HL-60 (cell line): Measurements from ENCODE around the gene ETV6.

ENCODE experiments used
- DNase-seq, 2 experiments: peaks; one replicate each; pipeline ENCODE4 v3.0.0-alpha.2; 2010 to 2020; ENCODE audit warnings: low read depth in 1 of 2, low spot score in 1 of 2
- H3K27ac ChIP-seq: fragments of 250-450 bp; sonication (Bioruptor Pico); replicated peaks from 2 replicates; pipeline ENCODE4 v1.5.1; 2020; ENCODE audit warnings: mild to moderate bottlenecking, moderate library complexity
- H3K27me3 ChIP-seq: fragments of 250-450 bp; sonication (Bioruptor Pico); 2 replicates; pipeline ENCODE4 v1.5.1; 2021; ENCODE audit warnings: mild to moderate bottlenecking, moderate library complexity; ENCODE audit not compliant: insufficient read depth, poor library complexity, severe bottlenecking
- H3K4me3 ChIP-seq: replicated peaks from 2 replicates; pipeline ENCODE4 v1.5.1; 2011; ENCODE audit warnings: mild to moderate bottlenecking, control low read depth, low read length; ENCODE audit not compliant: insufficient read depth
- GABPA ChIP-seq: IDR thresholded peaks from 2 replicates; pipeline ENCODE4 v1.6.1; 2012; ENCODE audit warnings: low read depth
- POLR2AphosphoS5 ChIP-seq: IDR thresholded peaks from 2 replicates; pipeline ENCODE4 v1.6.1; 2012; ENCODE audit warnings: low read depth
- SPI1 ChIP-seq: IDR thresholded peaks from 2 replicates; pipeline ENCODE4 v1.6.1; 2012; ENCODE audit warnings: low read depth, mild to moderate bottlenecking, borderline replicate concordance
- TF ChIP-seq, protein P1 (sequence below): IDR thresholded peaks from 2 replicates; pipeline ENCODE4 v1.6.1; 2012; ENCODE audit warnings: low read depth; ENCODE audit not compliant: insufficient replicate concordance
- TF ChIP-seq, protein P2 (sequence below): IDR thresholded peaks from one replicate; pipeline ENCODE4 v1.5.1; 2011; ENCODE audit warnings: low read length, control low read depth, inconsistent platforms; ENCODE audit not compliant: insufficient read depth

ETV6 gene

DNA sequence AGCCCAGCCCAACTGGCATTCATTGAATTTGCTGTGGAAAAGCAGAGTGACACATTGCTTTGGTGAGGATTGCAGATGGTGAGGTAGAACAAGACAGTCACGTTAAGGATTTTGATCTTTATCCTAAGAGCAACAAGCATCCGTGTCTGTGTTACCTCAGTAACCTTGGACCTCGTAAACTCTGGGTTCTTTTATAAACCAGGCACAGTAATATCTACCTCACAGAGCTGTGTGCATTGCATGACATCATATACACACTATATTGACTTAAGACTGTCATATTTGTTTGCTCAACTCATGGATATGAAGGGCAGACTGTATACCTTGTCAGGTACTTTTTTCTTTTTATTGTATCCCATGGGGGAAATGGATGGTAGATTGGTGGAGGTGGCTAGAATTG, 156.2 kb downstream of the ETV6 start:
- Histone ChIP-seq H3K27ac (peak overlapping the region; percentile 95), H3K27me3 (no peaks in the 10 kb centered on the region), H3K4me3 (no peak overlapping the region)
- TF ChIP-seq SPI1 = no peak
- TF ChIP-seq, protein P1, sequence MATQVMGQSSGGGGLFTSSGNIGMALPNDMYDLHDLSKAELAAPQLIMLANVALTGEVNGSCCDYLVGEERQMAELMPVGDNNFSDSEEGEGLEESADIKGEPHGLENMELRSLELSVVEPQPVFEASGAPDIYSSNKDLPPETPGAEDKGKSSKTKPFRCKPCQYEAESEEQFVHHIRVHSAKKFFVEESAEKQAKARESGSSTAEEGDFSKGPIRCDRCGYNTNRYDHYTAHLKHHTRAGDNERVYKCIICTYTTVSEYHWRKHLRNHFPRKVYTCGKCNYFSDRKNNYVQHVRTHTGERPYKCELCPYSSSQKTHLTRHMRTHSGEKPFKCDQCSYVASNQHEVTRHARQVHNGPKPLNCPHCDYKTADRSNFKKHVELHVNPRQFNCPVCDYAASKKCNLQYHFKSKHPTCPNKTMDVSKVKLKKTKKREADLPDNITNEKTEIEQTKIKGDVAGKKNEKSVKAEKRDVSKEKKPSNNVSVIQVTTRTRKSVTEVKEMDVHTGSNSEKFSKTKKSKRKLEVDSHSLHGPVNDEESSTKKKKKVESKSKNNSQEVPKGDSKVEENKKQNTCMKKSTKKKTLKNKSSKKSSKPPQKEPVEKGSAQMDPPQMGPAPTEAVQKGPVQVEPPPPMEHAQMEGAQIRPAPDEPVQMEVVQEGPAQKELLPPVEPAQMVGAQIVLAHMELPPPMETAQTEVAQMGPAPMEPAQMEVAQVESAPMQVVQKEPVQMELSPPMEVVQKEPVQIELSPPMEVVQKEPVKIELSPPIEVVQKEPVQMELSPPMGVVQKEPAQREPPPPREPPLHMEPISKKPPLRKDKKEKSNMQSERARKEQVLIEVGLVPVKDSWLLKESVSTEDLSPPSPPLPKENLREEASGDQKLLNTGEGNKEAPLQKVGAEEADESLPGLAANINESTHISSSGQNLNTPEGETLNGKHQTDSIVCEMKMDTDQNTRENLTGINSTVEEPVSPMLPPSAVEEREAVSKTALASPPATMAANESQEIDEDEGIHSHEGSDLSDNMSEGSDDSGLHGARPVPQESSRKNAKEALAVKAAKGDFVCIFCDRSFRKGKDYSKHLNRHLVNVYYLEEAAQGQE = no peak
- no peak for TF ChIP-seq POLR2AphosphoS5
- TF ChIP-seq GABPA = no peak
- TF ChIP-seq, protein P2, sequence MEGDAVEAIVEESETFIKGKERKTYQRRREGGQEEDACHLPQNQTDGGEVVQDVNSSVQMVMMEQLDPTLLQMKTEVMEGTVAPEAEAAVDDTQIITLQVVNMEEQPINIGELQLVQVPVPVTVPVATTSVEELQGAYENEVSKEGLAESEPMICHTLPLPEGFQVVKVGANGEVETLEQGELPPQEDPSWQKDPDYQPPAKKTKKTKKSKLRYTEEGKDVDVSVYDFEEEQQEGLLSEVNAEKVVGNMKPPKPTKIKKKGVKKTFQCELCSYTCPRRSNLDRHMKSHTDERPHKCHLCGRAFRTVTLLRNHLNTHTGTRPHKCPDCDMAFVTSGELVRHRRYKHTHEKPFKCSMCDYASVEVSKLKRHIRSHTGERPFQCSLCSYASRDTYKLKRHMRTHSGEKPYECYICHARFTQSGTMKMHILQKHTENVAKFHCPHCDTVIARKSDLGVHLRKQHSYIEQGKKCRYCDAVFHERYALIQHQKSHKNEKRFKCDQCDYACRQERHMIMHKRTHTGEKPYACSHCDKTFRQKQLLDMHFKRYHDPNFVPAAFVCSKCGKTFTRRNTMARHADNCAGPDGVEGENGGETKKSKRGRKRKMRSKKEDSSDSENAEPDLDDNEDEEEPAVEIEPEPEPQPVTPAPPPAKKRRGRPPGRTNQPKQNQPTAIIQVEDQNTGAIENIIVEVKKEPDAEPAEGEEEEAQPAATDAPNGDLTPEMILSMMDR = no peak
- DNase-seq = no peak

DNA sequence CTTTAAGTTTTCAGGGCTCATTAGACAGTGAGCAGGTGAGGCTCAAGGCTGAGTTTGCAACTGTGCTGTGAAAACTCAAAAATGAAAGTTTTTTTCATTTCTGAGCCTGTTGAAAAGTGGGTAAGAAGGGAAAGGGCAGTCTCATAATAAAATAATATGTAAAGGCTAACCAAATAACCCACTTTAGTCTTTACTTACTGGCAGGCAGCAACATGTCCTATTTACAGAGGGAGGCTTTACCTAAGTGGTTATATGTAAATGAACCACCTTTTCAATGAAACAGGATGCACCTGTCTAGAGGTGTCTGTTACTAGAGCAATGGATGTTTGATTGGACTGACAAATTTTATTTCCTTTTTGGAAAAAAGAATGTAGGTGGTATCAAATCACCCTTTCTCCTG, 158.0 kb downstream of the ETV6 start:
- Histone ChIP-seq H3K27me3 (no peaks in the 10 kb centered on the region), H3K4me3 (no peak overlapping the region), H3K27ac (peak overlapping the region; percentile 95)
- no peak for TF ChIP-seq SPI1
- TF ChIP-seq, protein P1 = no peak
- no peak for DNase-seq

DNA sequence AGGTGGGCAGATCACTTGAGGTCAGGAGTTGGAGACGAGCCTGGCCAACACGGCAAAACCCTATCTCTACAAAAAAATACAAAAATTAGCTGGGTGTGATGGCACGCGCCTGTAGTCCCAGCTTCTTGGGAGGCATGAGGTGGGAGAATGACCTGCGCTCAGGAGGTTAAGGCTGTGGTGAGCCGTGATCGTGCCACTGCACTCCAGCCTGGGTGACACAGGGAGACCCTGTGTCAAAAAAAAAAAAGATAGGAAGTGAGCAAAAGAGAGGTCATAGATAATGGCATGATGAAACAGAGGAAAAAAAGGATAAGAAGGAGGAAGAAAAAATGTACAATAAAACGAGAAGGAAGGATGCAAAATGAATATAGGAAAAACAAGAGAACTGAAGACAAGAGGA, 159.5 kb downstream of the ETV6 start:
- TF ChIP-seq, protein P1 = no peak
- TF ChIP-seq GABPA (no peak), POLR2AphosphoS5 (no peak), SPI1 (no peak)
- TF ChIP-seq, protein P2 = no peak
- peak in 1 of 2 experiments; percentile 39 for DNase-seq
- Histone ChIP-seq H3K4me3 (no peak overlapping the region), H3K27me3 (no peaks in the 10 kb centered on the region), H3K27ac (peak overlapping the region; percentile 95)

DNA sequence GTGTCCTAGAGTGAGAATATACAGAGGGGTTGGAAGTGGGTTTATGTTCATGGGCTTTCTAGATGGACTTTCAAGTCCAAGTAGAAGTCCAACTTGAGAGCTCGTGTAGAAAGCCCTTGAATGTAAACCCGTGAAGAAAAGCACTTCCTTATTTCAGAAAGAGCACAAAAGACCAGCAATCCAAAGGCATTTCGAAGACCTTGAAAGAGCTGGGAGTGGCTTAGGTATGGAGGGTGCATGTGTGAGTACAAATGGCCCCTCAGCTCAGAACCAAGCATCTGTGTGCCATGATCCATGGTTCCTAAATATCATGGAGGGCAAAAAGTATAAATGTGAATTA, 160.7 kb downstream of the ETV6 start:
- Histone ChIP-seq H3K27me3 (no peaks in the 10 kb centered on the region), H3K27ac (peak overlapping the region; percentile 95), H3K4me3 (no peak overlapping the region)
- TF ChIP-seq, protein P1 = no peak
- TF ChIP-seq GABPA (no peak), SPI1 (peak; percentile 98), POLR2AphosphoS5 (peak; percentile 35; the same call in 1 of the 2 replicates)
- TF ChIP-seq, protein P2 = no peak
- DNase-seq = peak in 1 of 2 experiments; percentile 65
